WTC11 (cell line): ENCODE measurements around the gene HLA-DQA2. TPM values are rescaled to one million over a fixed set of nuclear protein-coding genes. Genes with fewer than 3 reads are reported as not detected.

Source experiments
- ATAC-seq: fragments of 200-7000 bp; cut with Tn5 transposase; 2 replicates; pipeline ENCODE4 v1.10.0; 2021; ENCODE audit warnings: mild to moderate bottlenecking, moderate library complexity
- CTCF ChIA-PET: fragments of 300-600 bp; sonication (Branson Sonifier 250); formaldehyde crosslinking; loops from one replicate; lab custom pipeline; 2021; ENCODE audit warnings: antibody characterized with exemption; lab: Charles Lee
- POLR2A ChIA-PET: fragments of 350-600 bp; sonication (Branson Sonifier 250); formaldehyde crosslinking; loops from one replicate; lab custom pipeline; 2021; ENCODE audit warnings: antibody characterized with exemption; lab: Charles Lee
- DNase-seq: peaks from one replicate; pipeline ENCODE4 v3.0.0; 2021; ENCODE audit warnings: low spot score
- H3K27ac Mint-ChIP-seq: 2 replicates; pipeline ENCODE4 v1.8.0; 2021; ENCODE audit warnings: mixed read lengths
- H3K27me3 Mint-ChIP-seq: 2 replicates; pipeline ENCODE4 v1.8.0; 2021; ENCODE audit warnings: low read depth, mild to moderate bottlenecking, moderate library complexity, mixed read lengths
- H3K36me3 Mint-ChIP-seq: 2 replicates; pipeline ENCODE4 v1.8.0; 2021; ENCODE audit warnings: mixed read lengths
- H3K4me1 Mint-ChIP-seq: 2 replicates; pipeline ENCODE4 v1.8.0; 2022; ENCODE audit warnings: mixed read lengths
- H3K4me3 Mint-ChIP-seq: 2 replicates; pipeline ENCODE4 v1.8.0; 2021; ENCODE audit warnings: mild to moderate bottlenecking, moderate library complexity, mixed read lengths
- H3K9me3 Mint-ChIP-seq: 2 replicates; pipeline ENCODE4 v1.8.0; 2021; ENCODE audit warnings: mixed read lengths
- AFF4 ChIP-seq: sonication (generic); formaldehyde crosslinking; IDR thresholded peaks from 2 replicates; pipeline ENCODE4 v1.8.1; 2023; ENCODE audit warnings: mild to moderate bottlenecking, missing genetic modification reagents, borderline replicate concordance
- ATF1 ChIP-seq: sonication (generic); formaldehyde crosslinking; IDR thresholded peaks from 2 replicates; pipeline ENCODE4 v1.8.1; 2023; ENCODE audit warnings: mild to moderate bottlenecking, moderate library complexity, missing genetic modification reagents
- CBFB ChIP-seq: sonication (generic); formaldehyde crosslinking; IDR thresholded peaks from 2 replicates; pipeline ENCODE4 v1.8.1; 2022; ENCODE audit warnings: mild to moderate bottlenecking, low read depth, missing genetic modification reagents
- E2F1 ChIP-seq: sonication (generic); formaldehyde crosslinking; IDR thresholded peaks from 2 replicates; pipeline ENCODE4 v1.8.0; 2022; ENCODE audit warnings: mild to moderate bottlenecking, missing genetic modification reagents
- ELF4 ChIP-seq: sonication (generic); formaldehyde crosslinking; IDR thresholded peaks from 2 replicates; pipeline ENCODE4 v1.8.1; 2022; ENCODE audit warnings: low read depth, mild to moderate bottlenecking, moderate library complexity, missing genetic modification reagents
- ERG ChIP-seq: fragments of 250-450 bp; sonication (Bioruptor Pico); IDR thresholded peaks from 2 replicates; pipeline ENCODE4 v1.8.0; 2021; ENCODE audit warnings: mild to moderate bottlenecking
- ESRRA ChIP-seq: sonication (generic); formaldehyde crosslinking; IDR thresholded peaks from 2 replicates; pipeline ENCODE4 v1.8.1; 2022; ENCODE audit warnings: mild to moderate bottlenecking, missing genetic modification reagents, borderline replicate concordance
- ETV6 ChIP-seq: sonication (generic); formaldehyde crosslinking; IDR thresholded peaks from 2 replicates; pipeline ENCODE4 v1.8.1; 2022; ENCODE audit warnings: mild to moderate bottlenecking, missing genetic modification reagents
- FOXJ3 ChIP-seq: sonication (generic); formaldehyde crosslinking; IDR thresholded peaks from 2 replicates; pipeline ENCODE4 v1.9.0; 2021; ENCODE audit warnings: missing genetic modification reagents, mild to moderate bottlenecking, borderline replicate concordance
- HMGA2 ChIP-seq: fragments of 250-450 bp; sonication (Bioruptor Pico); IDR thresholded peaks from 2 replicates; pipeline ENCODE4 v1.4.0; 2021; ENCODE audit warnings: mild to moderate bottlenecking, moderate library complexity
- IRF2 ChIP-seq: sonication (generic); formaldehyde crosslinking; IDR thresholded peaks from 2 replicates; pipeline ENCODE4 v1.8.0; 2022; ENCODE audit warnings: low read depth, missing genetic modification reagents, borderline replicate concordance
- JAZF1 ChIP-seq: fragments of 250-450 bp; sonication (Bioruptor Pico); IDR thresholded peaks from 2 replicates; pipeline ENCODE4 v1.9.0; 2021; ENCODE audit warnings: moderate library complexity, mild to moderate bottlenecking, inconsistent platforms
- JUN ChIP-seq: sonication (generic); formaldehyde crosslinking; IDR thresholded peaks from 2 replicates; pipeline ENCODE4 v1.8.0; 2023; ENCODE audit warnings: mild to moderate bottlenecking, missing genetic modification reagents
- MYBL2 ChIP-seq: sonication (generic); formaldehyde crosslinking; IDR thresholded peaks from 2 replicates; pipeline ENCODE4 v1.8.1; 2023; ENCODE audit warnings: mild to moderate bottlenecking, moderate library complexity, missing genetic modification reagents
- NFYB ChIP-seq: sonication (generic); formaldehyde crosslinking; conservative IDR thresholded peaks from 2 replicates; pipeline ENCODE4 v1.8.0; 2022; ENCODE audit warnings: low read depth, missing genetic modification reagents
- PRDM15 ChIP-seq: sonication (generic); formaldehyde crosslinking; IDR thresholded peaks from 2 replicates; pipeline ENCODE4 v1.8.0; 2022; ENCODE audit warnings: missing genetic modification reagents
- SP1 ChIP-seq: sonication (generic); formaldehyde crosslinking; conservative IDR thresholded peaks from 2 replicates; pipeline ENCODE4 v1.8.1; 2022; ENCODE audit warnings: missing genetic modification reagents
- USF1 ChIP-seq: sonication (generic); formaldehyde crosslinking; IDR thresholded peaks from 2 replicates; pipeline ENCODE4 v1.8.0; 2022; ENCODE audit warnings: mild to moderate bottlenecking, missing genetic modification reagents
- ZNF281 ChIP-seq: sonication (generic); formaldehyde crosslinking; IDR thresholded peaks from 2 replicates; pipeline ENCODE4 v1.8.0; 2023; ENCODE audit warnings: mild to moderate bottlenecking, missing genetic modification reagents
- total RNA-seq: library from RNA; stranded (reverse); gene quantifications from 3 replicates; pipeline ENCODE4 v1.2.3, GENCODE V29; 2021

Gene HLA-DQA2
- total RNA-seq, 1 experiment from 2014 or later: not detected

- Mint-ChIP-seq H3K9me3 (no peaks in the 10 kb centered on the region), H3K27me3 (peaks cover 12% of the 10 kb centered on the region), H3K4me3 (no peak overlapping the region), H3K27ac (no peak overlapping the region), H3K36me3 (no peaks in the 10 kb centered on the region), H3K4me1 (no peaks in the 10 kb centered on the region)
- ATAC-seq (no peak), DNase-seq (no peak)
- ChIA-PET CTCF (no interaction called here), POLR2A (no interaction called here)
- TF ChIP-seq ELF4 (CRISPR knock-in tag) (no peak), HMGA2 (CRISPR knock-in tag) (no peak), ZNF281 (CRISPR knock-in tag) (no peak), AFF4 (CRISPR knock-in tag) (no peak), JUN (CRISPR knock-in tag) (no peak), NFYB (CRISPR knock-in tag) (no peak), ETV6 (CRISPR knock-in tag) (no peak), ESRRA (CRISPR knock-in tag) (no peak), FOXJ3 (no peak), E2F1 (no peak), JAZF1 (CRISPR knock-in tag) (no peak), IRF2 (CRISPR knock-in tag) (no peak), SP1 (CRISPR knock-in tag) (no peak)
These were observed 22.3 kb upstream of the HLA-DQA2 start for GRCh38 chr6:32718879-32719278.

GRCh38 chr6:32738126-32738525 lies 3.1 kb upstream of the HLA-DQA2 start:
- POLR2A ChIA-PET: no interaction called here
- no peak for DNase-seq
- ATAC-seq: no peak
- H3K9me3 Mint-ChIP-seq: peaks cover 5% of the 10 kb centered on the region; the same call in 1 of the 2 replicates
- no peak overlapping the region for H3K27ac Mint-ChIP-seq
- CTCF ChIA-PET: no interaction called here
- no peaks in the 10 kb centered on the region; the same call in 1 of the 2 replicates for H3K27me3 Mint-ChIP-seq
- H3K4me1 Mint-ChIP-seq: no peaks in the 10 kb centered on the region
- no peak overlapping the region for H3K4me3 Mint-ChIP-seq
- no peaks in the 10 kb centered on the region for H3K36me3 Mint-ChIP-seq
- TF ChIP-seq ESRRA (CRISPR knock-in tag) (no peak), CBFB (CRISPR knock-in tag) (no peak), ERG (CRISPR knock-in tag) (no peak), PRDM15 (CRISPR knock-in tag) (no peak), MYBL2 (CRISPR knock-in tag) (no peak), FOXJ3 (no peak), ATF1 (no peak), ZNF281 (CRISPR knock-in tag) (no peak), USF1 (no peak)
